ENCODE data around the gene PLA2G6. TPM values are rescaled to one million over a fixed set of nuclear protein-coding genes. Genes with fewer than 3 reads are reported as not detected.

Gene PLA2G6
- polyA plus RNA-seq, 2 of the 4 experiments (the other 2 are of a cell fraction), result 7.4 to 7.6 TPM

- CTCF ChIA-PET, result interaction anchor here (0.7 to 1.7 kb wide), 3 partner anchors 19 to 81 kb away, joined by 3 to 10 read pairs (median 3); no protein-coding TSS in a partner anchor
- no peak overlapping the region for H3K27ac ChIP-seq
- no peak overlapping the region for H3K4me3 ChIP-seq
- TF ChIP-seq MAFK (IDR thresholded peaks at IDR 0.05; ENCODE audit: partially characterized antibody) (no peak), EHMT2 (IDR thresholded peaks at IDR 0.05; ENCODE audit: low read depth) (no peak), ZC3H11A (IDR thresholded peaks at IDR 0.05) (no peak), HOXA7 (CRISPR knock-in tag; IDR thresholded peaks at IDR 0.05) (no peak), RNF2 (IDR thresholded peaks at IDR 0.05; ENCODE audit: borderline replicate concordance, low read depth) (no peak), EP300 (IDR thresholded peaks at IDR 0.05) (no peak), FOXS1 (CRISPR knock-in tag; IDR thresholded peaks at IDR 0.05) (no peak), TP53 (CRISPR knock-in tag; IDR thresholded peaks at IDR 0.05) (no peak), RAD21 (conservative IDR thresholded peaks at IDR 0.05 in 1 of 2, IDR thresholded peaks at IDR 0.05 in 1 of 2) (no peak), POLR2A (IDR thresholded peaks at IDR 0.05; ENCODE audit: low read length) (no peak), CBX2 (IDR thresholded peaks at IDR 0.05; ENCODE audit: borderline replicate concordance, low read depth) (no peak), ZFP36 (IDR thresholded peaks at IDR 0.05; ENCODE audit: borderline replicate concordance, partially characterized antibody) (no peak), SMC3 (IDR thresholded peaks at IDR 0.05) (no peak)
- TF ChIP-seq, protein P1, sequence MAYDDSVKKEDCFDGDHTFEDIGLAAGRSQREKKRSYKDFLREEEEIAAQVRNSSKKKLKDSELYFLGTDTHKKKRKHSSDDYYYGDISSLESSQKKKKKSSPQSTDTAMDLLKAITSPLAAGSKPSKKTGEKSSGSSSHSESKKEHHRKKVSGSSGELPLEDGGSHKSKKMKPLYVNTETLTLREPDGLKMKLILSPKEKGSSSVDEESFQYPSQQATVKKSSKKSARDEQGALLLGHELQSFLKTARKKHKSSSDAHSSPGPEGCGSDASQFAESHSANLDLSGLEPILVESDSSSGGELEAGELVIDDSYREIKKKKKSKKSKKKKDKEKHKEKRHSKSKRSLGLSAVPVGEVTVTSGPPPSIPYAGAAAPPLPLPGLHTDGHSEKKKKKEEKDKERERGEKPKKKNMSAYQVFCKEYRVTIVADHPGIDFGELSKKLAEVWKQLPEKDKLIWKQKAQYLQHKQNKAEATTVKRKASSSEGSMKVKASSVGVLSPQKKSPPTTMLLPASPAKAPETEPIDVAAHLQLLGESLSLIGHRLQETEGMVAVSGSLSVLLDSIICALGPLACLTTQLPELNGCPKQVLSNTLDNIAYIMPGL (CRISPR knock-in tag; IDR thresholded peaks at IDR 0.05; ENCODE audit: borderline replicate concordance), result no peak
- TF ChIP-seq, protein P2, sequence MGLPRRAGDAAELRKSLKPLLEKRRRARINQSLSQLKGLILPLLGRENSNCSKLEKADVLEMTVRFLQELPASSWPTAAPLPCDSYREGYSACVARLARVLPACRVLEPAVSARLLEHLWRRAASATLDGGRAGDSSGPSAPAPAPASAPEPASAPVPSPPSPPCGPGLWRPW (IDR thresholded peaks at IDR 0.05), result no peak
- TF ChIP-seq, protein P3, sequence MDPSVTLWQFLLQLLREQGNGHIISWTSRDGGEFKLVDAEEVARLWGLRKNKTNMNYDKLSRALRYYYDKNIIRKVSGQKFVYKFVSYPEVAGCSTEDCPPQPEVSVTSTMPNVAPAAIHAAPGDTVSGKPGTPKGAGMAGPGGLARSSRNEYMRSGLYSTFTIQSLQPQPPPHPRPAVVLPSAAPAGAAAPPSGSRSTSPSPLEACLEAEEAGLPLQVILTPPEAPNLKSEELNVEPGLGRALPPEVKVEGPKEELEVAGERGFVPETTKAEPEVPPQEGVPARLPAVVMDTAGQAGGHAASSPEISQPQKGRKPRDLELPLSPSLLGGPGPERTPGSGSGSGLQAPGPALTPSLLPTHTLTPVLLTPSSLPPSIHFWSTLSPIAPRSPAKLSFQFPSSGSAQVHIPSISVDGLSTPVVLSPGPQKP (IDR thresholded peaks at IDR 0.05; ENCODE audit: low read depth, low read length), result no peak
- no peak for ATAC-seq
- no peaks in the 10 kb centered on the region for H3K9me3 ChIP-seq
- peaks cover 10% of the 10 kb centered on the region; the same call in 2 of the 3 replicates for H3K4me1 ChIP-seq
- POLR2A ChIA-PET, result no interaction called here
- H3K4me2 ChIP-seq, result no peak overlapping the region
- WGBS (ENCODE audit: missing lambda C conversion rate), result 86% methylated on average over 3 of the region's 4 CpGs
- DNase-seq (ENCODE audit: low read depth in 1 of 2, low spot score in 1 of 2), result no peak
- FAIRE-seq, result no peak
Measured at GRCh38 chr22:38133331-38133730, 48.3 kb downstream of the PLA2G6 start.

DNA sequence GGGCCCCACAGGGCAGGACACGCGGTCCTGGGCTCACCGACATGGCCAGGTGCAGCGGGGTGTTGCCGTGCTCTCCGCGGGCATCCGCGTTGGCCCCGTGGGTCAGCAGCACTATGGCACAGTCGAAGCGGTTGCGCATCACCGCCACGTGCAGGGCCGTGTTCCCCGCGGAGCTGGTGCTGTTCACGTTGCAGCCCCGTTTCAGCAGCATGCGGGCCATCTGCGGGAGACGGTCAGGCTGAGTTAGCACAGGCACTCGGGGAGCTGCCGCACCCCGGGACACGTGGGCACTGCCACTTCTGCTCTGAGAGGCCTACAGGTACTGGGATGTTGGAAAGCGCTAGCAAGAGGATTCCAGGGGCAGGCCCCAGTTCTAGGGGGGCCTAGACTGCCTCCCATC is 48.8 kb downstream of the PLA2G6 start:
- TF ChIP-seq RAD21 (conservative IDR thresholded peaks at IDR 0.05 in 1 of 2, IDR thresholded peaks at IDR 0.05 in 1 of 2) (no peak), RNF2 (IDR thresholded peaks at IDR 0.05; ENCODE audit: borderline replicate concordance, low read depth) (no peak), SMC3 (IDR thresholded peaks at IDR 0.05) (no peak), PBX3 (IDR thresholded peaks at IDR 0.05) (no peak), REST (IDR thresholded peaks at IDR 0.05) (no peak), FOXS1 (CRISPR knock-in tag; IDR thresholded peaks at IDR 0.05) (no peak), FOSB (CRISPR knock-in tag; IDR thresholded peaks at IDR 0.05) (no peak)
- TF ChIP-seq, protein P4, sequence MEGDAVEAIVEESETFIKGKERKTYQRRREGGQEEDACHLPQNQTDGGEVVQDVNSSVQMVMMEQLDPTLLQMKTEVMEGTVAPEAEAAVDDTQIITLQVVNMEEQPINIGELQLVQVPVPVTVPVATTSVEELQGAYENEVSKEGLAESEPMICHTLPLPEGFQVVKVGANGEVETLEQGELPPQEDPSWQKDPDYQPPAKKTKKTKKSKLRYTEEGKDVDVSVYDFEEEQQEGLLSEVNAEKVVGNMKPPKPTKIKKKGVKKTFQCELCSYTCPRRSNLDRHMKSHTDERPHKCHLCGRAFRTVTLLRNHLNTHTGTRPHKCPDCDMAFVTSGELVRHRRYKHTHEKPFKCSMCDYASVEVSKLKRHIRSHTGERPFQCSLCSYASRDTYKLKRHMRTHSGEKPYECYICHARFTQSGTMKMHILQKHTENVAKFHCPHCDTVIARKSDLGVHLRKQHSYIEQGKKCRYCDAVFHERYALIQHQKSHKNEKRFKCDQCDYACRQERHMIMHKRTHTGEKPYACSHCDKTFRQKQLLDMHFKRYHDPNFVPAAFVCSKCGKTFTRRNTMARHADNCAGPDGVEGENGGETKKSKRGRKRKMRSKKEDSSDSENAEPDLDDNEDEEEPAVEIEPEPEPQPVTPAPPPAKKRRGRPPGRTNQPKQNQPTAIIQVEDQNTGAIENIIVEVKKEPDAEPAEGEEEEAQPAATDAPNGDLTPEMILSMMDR (IDR thresholded peaks at IDR 0.05), result no peak
- TF ChIP-seq, protein P2 (IDR thresholded peaks at IDR 0.05), result no peak
- Histone ChIP-seq H3K4me2 (no peak overlapping the region), H3K4me1 (peaks cover 10% of the 10 kb centered on the region; the same call in 2 of the 3 replicates), H3K27ac (no peak overlapping the region), H3K4me3 (no peak overlapping the region), H3K9me3 (no peaks in the 10 kb centered on the region)
- 98% methylated on average over 9 of the region's 28 CpGs for WGBS (ENCODE audit: missing lambda C conversion rate)
- no peak for ATAC-seq
- no peak for FAIRE-seq
- POLR2A ChIA-PET, result interaction anchor here (0.6 kb wide), 1 partner anchor 266 kb away, joined by 4 read pairs; no protein-coding TSS in a partner anchor
- CTCF ChIA-PET, result interaction anchor here (0.7 to 1.7 kb wide), 2 partner anchors 18 to 75 kb away, joined by 3 to 10 read pairs; no protein-coding TSS in a partner anchor
- DNase-seq (ENCODE audit: low read depth in 1 of 2, low spot score in 1 of 2), result no peak
